HG02884 (cell line): Measurements from ENCODE around the gene RAD54L.

Experiments used
- ATAC-seq: cut with Tn5 transposase; IDR thresholded peaks from one replicate; pipeline ENCODE4 v1.9.1; 2021; ENCODE audit warnings: mild to moderate bottlenecking, moderate library complexity; ENCODE audit not compliant: unreplicated experiment

Gene RAD54L

GRCh38 chr1:46284597-46285564 lies 37.3 kb downstream of the RAD54L start:
- ATAC-seq, result no peak

DNA sequence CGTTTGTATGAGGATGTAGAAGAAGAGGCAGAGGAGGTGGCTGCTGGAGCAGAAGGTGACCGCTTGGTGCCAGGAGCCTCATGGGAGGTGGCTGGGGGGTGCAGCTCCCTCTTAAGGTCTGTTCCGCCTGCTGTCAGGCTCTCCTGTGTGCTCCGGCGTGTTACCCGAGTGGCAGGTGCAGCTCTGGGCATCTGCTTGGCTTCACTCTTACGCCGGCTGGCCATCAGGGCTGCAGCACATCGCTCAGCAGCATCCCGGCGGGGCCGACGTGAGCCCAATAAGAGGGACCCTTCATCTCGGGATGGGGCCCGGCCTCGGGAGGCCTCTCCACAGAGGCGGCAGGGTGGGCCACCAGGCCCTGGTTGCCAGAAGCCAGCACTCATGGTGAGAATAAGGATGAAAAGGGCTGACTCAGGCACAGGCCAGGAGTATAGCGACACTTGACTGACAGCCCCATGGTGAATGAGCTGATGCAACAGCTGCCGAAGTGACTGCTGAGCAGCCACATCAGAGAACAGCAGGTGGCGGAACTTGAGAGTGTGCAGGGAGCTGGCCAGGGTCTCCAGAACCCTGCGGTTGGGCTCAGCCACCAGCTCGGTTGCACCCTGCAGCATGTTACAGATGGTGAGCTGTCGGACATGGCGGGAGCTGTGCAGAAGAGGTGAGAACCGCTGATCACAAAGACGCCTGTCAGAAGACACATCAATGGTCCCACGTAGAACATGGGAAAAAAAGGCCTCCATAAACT lies 38.3 kb downstream of the RAD54L start:
- ATAC-seq, result no peak

- no peak for ATAC-seq
Observed at GRCh38 chr1:46288485-46289133, 41.0 kb downstream of the RAD54L start.

DNA sequence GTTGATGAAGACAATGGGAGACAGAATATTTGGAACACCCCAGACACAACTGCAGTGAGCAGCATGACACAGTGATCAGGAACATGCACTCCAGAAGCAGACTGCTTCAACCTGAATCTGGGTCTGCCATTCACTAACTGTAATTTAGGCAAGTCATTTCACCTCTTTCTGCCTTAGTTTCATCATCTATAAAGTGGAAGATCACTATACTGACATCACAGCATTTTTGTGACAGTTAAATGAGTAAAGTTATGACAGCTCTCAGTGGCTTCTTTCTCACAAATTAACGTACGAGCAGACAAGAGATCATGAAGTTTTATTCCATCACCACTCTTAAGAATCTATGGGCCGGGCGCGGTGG lies 41.6 kb downstream of the RAD54L start:
- no peak for ATAC-seq

- ATAC-seq, result no peak
Observed at GRCh38 chr1:46289976-46290375, 42.4 kb downstream of the RAD54L start.

GRCh38 chr1:46295306-46295705 lies 47.7 kb downstream of the RAD54L start:
- ATAC-seq, result no peak

- no peak for ATAC-seq
Observed at GRCh38 chr1:46298387-46298786, 50.8 kb downstream of the RAD54L start.

DNA sequence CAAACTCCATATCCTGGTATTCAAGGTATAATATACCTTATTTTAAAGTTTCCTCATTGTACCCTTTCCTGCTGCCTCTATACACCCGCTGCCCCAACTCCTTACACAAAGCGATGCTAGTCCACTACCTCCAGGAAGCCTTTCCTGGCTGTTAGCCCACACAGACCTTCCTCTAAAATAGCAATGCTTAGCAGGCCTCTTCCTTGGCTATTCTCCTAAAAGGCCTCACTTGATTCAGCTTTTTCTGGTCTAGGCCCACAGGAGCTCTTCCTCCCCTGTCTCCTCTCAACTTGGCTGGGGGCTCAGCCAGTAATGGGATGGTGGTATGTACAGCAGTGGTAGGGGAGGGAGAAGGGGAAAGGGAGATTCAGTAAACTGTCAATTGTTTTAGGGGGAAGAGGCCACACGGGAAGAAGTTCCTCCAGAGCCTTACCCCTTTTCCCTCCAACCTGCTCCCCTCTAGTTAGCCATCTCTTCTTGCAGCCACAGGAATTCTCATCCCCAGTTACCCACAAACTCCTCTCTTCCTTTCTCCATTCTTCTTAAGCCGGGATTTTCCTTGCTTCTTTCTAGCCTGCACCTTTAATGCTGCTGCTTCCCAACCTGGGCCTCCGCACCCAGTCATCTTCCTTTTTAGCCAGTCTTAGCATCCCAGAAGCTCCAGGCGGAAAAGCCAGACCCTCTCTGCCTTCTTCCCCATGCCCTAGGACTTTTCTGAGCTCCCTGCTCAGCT lies 53.3 kb downstream of the RAD54L start:
- no peak for ATAC-seq

DNA sequence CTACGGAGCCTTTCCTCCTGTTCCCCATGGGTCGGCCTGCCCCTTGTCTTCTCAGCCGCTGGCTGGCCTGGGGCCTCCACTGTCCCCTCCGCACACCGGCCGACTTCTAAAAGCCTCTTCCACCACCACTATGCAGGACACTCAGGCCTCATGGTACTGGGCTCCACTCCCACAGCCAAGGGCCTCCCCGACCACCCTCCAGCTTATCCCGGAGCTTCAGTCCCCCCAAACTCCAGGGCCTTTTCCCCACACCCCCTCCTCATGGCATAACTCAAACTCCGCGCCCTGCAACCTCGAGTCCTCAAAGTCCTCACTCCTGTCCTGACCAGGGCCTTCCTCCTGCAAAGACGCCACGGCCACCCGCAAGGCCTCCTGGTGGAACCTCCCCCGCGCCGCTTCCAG lies 53.8 kb downstream of the RAD54L start:
- no peak for ATAC-seq

- ATAC-seq, result no peak
Observed at GRCh38 chr1:46301808-46302640, 54.5 kb downstream of the RAD54L start.

- ATAC-seq, result peak; percentile 2
Observed at GRCh38 chr1:46302641-46303037, 55.1 kb downstream of the RAD54L start.

- ATAC-seq, result peak; percentile 70
Observed at GRCh38 chr1:46303038-46303871, 55.7 kb downstream of the RAD54L start, which contains the start of the genes LRRC41 and UQCRH. Gene LRRC41, minus strand, starts transcription at chr1:46303616. Its CDS starts 294 bp downstream, at chr1:46303322. Gene UQCRH, plus strand, starts transcription at chr1:46303698. Its CDS starts 69 bp downstream, at chr1:46303767.

DNA sequence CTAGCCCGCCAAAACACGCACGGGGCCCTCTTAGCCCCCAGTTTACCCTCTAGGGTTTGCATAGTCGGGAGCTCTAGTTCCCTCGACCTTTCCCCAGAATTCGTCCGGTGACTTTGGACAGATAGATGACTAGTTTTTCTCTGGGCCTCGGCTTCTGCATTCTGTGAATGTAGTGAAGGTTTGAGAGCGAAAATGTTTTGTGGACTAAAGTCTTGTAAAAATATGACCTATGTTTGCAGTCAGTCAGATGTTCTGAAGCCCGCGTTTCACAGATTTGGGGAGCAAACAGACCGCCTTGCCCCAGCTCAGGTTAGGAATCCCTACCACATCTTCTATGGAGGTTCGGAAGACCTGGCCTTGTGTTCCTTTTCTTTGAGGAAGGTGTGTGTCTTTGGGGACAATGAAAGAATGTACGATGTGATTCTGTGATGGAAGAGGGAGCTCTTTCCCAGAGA lies 56.3 kb downstream of the RAD54L start:
- no peak for ATAC-seq

GRCh38 chr1:46306159-46306530 lies 58.6 kb downstream of the RAD54L start:
- ATAC-seq, result no peak

- ATAC-seq, result no peak
Observed at GRCh38 chr1:46309401-46310159, 62.0 kb downstream of the RAD54L start.

DNA sequence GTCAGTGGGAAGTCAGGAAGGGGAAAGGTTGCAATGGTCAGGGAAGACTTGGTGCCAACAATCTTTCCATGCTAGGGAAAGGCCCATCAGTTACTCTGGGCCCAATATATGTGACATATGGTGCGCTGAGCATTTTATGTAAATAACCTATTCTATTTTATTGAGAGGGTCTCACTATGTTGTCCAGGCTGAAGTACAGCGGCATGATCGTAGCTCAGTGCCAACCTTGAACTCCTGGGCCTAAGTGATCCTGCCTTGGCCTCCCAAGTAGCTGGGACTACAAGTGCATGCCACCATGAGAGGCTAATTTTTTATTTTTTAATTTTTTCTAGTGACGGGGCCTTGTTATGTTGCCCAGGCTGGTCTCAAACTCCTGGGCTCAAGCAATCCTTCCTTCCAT lies 62.8 kb downstream of the RAD54L start:
- ATAC-seq, result no peak

GRCh38 chr1:46315669-46316403 lies 68.3 kb downstream of the RAD54L start:
- no peak for ATAC-seq
